Astrocyte of the spinal cord (primary cell): ENCODE results near the gene PHOX2A.
A peak's percentile ranks its signal among the peaks of the same experiment; 100 is the strongest.
"Not testable (repeated sequence)": the region's sequence is repeated elsewhere in the genome, so short reads cannot be mapped to it uniquely, and the experiment has no call there.

Source experiments
- DNase-seq: peaks from one replicate; pipeline ENCODE4 v3.0.0; 2011; ENCODE audit warnings: low read depth, low spot score
- H3K4me3 ChIP-seq: 2 replicates; pipeline ENCODE4 v1.5.1; 2011; ENCODE audit warnings: low read depth, mild to moderate bottlenecking, low read length, moderate library complexity
- in situ Hi-C: cut with HindIII; loops from 2 replicates; pipeline ENCODE4 v1.10.0; 2017; ENCODE audit warnings: low sequenced_read_pairs
- TF ChIP-seq, protein P1 (sequence below): IDR thresholded peaks from 2 replicates; pipeline ENCODE4 v1.5.1; 2012; ENCODE audit warnings: low read depth, mild to moderate bottlenecking, low read length, inconsistent platforms

PHOX2A gene

DNA sequence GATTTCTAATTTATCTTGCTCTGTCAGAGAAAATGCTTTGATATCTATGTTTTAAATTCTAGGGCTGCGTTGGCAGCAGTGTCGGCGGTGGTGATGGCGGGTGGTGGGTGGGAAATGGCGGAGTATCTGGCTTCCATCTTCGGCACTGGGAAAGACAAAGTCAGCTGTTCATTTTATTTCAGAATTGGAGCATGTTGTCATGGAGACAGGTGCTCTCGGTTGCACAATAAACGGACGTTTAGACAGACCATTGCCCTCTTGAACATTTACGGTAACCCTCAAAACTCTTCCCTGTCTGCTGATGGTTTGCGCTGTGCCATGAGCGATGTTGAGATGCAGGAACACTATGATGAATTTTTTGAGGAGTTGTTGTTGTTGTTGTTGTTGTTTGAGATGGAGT, 36.1 kb upstream of the PHOX2A start:
- TF ChIP-seq, protein P1, sequence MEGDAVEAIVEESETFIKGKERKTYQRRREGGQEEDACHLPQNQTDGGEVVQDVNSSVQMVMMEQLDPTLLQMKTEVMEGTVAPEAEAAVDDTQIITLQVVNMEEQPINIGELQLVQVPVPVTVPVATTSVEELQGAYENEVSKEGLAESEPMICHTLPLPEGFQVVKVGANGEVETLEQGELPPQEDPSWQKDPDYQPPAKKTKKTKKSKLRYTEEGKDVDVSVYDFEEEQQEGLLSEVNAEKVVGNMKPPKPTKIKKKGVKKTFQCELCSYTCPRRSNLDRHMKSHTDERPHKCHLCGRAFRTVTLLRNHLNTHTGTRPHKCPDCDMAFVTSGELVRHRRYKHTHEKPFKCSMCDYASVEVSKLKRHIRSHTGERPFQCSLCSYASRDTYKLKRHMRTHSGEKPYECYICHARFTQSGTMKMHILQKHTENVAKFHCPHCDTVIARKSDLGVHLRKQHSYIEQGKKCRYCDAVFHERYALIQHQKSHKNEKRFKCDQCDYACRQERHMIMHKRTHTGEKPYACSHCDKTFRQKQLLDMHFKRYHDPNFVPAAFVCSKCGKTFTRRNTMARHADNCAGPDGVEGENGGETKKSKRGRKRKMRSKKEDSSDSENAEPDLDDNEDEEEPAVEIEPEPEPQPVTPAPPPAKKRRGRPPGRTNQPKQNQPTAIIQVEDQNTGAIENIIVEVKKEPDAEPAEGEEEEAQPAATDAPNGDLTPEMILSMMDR: no peak
- DNase-seq: no peak
- in situ Hi-C loops: no loop called here
- no peak overlapping the region for H3K4me3 ChIP-seq

DNA sequence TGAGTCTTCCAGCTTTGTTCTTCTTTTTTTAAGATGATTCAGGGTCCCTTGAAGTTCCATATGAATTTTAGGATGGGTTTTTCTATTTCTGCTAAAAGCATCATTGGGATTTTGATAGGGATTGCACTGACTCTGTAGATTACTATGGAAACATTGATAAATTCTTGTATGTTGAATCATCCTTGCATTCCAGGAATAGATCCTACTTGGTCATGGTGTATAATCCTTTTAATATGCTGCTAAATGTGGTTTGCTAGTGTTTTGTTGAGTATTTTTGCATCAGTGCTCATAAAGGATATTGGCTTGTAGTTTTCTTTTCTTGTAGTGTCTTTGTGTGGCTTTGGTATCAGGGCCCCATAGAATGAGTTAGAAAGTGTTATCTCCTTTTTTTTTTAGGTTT, 34.9 kb upstream of the PHOX2A start:
- H3K4me3 ChIP-seq: no peak overlapping the region
- in situ Hi-C loops: no loop called here
- TF ChIP-seq, protein P1: no peak
- peak; percentile 62 for DNase-seq

DNA sequence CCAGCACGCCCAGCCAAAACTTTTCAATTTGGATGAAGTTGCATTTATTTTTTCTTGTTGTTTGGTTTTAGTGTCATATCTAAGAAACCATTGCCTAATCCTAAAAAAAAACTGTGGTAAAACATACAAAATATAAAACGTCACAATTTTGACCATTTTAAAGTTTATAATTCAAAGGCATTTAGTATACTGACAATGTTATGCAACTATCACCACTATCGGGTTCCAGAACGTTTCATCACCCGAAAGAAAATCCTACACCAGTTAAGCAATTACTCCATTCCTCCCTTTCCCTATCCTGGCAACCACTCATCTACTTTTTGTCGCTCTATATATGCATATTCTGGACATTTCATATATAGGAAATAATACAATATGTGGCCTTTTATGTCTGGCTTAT, 30.5 kb upstream of the PHOX2A start:
- TF ChIP-seq, protein P1: no peak
- in situ Hi-C loops: no loop called here
- no peak for DNase-seq
- no peak overlapping the region for H3K4me3 ChIP-seq

DNA sequence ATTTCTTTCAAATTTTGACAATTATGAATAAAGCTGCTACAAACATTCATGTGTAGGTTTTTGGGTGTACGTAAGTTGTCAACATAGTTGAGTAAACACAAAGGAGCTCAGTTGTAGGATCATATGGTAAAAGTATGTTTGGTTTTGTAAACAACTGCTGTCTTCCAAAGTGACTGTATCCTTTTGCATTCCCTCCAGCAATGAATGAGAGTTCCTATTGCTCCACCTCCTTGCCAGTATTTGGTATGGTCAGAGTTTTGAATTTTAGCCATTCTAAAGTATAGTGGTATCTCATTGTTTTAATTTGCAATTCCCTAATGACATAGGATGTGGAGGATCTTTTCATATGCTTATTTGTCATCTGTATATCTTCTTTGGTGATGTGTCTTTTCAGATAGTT, 28.0 kb upstream of the PHOX2A start:
- in situ Hi-C loops: no loop called here
- H3K4me3 ChIP-seq: no peak overlapping the region
- TF ChIP-seq, protein P1: no peak
- no peak for DNase-seq

DNA sequence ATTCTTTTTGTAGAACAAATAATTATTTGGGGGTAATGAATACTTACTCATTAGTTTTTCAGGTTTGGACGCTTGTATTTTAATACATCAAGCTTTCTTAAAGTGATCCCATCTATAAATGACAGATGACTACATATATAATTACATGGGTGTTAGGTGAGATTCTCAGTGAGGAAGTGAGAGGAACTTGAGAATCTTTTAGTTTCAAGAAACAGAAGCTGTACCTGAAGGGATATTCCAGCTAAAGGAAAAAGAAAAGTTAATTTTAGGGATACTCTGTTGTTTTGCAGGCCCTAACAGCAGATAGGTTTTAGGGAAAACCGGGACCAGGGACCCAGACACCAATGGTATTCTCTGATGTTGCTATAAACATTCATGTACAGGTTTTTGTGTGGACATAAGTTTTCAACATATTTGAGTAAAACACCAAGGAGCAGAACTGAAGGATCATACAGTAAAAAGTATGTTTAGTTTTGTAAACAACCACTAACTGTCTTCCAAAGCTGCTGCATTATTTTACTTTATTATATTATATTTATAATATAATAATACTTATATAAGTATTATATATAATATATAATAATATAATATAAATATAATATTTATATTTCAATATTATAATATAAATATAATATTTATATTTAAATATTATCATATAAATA, 24.1 kb upstream of the PHOX2A start:
- in situ Hi-C loops: no loop called here
- DNase-seq: no peak
- TF ChIP-seq, protein P1: no peak
- H3K4me3 ChIP-seq: no peak overlapping the region

DNA sequence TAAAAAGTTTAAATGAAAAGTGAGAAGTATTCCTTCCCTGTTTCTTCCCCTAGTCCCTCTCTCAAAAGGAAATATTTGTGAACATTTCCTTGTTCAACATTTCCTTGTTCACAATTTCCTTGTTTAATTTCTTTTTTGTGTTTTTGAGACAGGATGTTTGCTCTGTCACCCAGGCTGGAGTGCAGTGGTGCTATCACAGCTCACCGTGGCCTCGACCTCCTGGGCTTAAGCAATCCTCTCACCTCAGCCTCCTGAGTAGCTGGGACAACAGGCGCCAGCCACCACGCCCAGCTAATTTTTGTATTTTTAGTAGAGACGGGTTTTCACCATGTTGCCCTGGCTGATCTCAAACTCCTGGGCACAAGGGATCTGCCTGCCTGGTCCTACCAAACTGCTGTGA, 23.0 kb upstream of the PHOX2A start:
- in situ Hi-C loops, DNase-seq, H3K4me3 ChIP-seq: not testable (repeated sequence)

DNA sequence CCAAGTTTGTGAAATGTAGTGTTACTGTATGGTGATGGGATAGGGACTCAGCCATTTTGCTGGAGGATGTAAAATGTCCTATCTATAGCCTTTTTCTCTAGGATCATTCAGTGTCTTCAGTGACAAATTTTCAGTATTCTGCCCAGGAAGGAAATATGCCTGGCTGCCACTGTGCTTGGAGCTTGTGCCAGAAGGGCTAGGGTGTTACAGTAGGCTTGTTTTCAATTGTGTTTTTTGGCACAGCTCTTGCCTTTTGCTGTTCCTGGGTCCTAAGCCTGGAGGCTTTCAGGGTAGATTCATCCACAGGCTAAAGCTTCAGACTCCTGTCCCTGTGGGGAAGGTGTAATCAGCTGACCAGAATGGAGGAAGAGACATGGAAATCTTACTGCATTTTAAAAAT, 22.0 kb upstream of the PHOX2A start:
- TF ChIP-seq, protein P1: no peak
- DNase-seq: no peak
- in situ Hi-C loops: no loop called here
- H3K4me3 ChIP-seq: no peak overlapping the region
